Kidney tubule cell (primary cell): ENCODE measurements around the gene DNAI4.
"Not testable (repeated sequence)": the region's sequence is repeated elsewhere in the genome, so short reads cannot be mapped to it uniquely, and the experiment has no call there.

Experiments
- DNase-seq: peaks from one replicate; pipeline ENCODE4 v3.0.0-alpha.2; 2018; ENCODE audit warnings: low spot score

Gene DNAI4

DNA sequence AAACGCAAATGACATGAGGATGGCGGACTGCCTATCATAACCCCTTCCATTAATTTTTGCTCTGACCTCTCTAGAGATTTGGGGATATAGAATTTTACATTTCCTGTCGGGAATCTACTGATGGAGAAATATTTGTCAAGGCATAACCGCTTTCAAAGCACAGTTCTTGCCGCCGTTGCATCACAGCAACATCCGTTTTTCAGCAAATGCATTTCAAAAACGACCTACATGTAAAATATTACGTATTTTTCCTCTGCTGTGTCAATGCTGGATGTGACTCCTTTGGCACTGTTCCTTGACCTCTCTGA, 5.0 kb upstream of the DNAI4 start:
- DNase-seq: no peak

DNA sequence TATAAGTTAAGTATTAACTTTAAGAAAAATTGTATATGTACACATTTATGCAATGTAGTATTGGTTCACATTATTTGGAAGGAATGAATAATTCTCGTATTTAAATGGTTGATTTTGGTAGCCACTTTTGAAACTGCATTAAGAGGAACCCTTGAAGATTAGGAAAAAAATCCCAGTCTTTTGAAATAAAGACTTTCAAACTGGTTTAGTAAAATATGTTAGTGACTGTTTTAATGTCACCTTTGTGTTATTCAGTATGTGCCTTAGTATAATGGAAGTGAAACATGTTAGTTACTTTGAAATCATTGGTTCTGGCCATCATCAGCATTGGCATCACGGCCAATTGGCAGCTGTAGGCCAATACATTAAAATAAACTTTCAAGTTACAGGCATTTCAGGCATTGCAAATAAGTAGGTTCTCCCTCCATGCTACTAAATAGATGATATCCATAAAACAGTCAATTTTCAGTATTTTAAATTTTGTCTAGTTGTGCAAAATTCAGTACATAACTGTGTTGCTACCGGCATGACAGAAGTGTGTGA, 4.6 kb upstream of the DNAI4 start:
- no peak for DNase-seq

- no peak for DNase-seq
Observed at GRCh38 chr1:66927528-66927927, 2.9 kb upstream of the DNAI4 start.

GRCh38 chr1:66925944-66926343, 1.3 kb upstream of the DNAI4 start:
- DNase-seq: peak; percentile 13

DNA sequence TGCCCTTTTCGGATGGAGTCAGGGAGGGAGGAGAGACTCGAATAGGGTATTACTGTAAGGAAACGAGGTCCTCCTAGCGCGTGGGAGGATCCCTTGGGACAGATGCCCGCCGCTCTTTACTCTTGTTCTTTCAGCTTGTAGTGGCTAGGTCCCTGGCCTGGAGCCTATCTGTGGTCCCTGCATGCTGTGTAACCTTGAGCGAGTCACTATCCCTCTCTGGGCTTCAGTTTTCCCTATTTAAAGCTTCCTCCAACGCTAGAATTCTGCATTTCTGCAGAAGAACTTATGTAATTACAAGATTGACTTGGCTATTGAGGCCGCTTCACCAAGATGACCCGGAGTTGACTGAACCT, 878 bp upstream of the DNAI4 start:
- DNase-seq: no peak

DNA sequence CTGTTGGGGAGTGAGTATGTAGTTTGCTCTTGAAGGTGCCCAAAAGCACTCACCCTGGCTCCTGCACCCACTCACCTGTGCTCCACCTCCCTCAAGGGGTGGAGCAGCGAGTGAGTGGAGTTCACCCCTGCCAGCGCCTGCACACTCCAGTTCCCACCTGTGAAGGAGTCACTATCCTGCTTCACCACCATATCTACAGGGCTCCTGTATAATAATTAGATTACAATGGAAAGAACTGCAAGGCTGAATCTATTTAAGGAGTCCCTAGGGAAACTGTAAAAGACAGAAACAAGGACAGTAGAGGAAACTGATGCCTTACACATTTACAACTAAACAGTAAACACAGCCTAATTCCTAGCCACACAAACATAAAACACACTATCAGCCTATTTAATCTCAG, 4.1 kb downstream of the DNAI4 start:
- no peak for DNase-seq

DNA sequence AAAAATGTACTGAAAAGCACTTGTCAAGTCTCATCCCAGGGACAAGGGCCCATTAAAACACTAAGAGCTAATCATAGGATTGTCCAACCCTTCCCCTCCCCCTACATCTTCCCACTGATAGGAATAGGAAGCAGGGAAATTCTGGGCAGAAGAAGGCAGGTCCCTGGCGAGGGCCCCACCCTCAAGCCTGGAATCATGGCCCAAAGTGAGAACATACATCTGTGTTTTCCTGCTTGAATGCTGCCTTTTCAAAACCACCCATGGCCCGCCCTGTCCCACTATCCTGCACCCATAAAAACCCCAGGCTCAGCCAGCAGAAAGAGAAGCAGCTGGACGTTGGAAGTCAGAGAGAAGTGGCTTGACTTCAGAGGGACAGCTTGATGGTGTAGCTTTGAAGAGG, 4.8 kb downstream of the DNAI4 start:
- DNase-seq: no peak

GRCh38 chr1:66919063-66919462, 5.6 kb downstream of the DNAI4 start:
- DNase-seq: no peak

DNA sequence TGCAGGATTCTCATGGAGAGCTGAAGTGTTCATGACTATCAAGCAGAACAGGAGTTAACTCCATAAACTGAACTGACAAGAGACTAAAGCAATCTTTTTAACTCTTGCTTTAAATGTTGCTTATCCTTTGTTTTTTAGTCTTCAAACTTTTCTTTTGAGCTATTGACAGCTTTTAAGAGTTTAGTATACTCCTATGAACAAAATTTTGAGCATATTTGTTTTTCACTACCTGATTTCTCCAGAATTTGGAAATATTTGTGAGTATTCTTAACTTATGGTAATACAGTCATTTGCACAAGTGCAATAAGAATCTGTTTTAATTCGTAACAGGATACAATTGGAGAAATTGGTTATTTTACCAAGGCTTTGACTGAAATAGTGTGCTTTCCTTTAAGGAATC, 7.2 kb downstream of the DNAI4 start:
- no peak for DNase-seq

DNA sequence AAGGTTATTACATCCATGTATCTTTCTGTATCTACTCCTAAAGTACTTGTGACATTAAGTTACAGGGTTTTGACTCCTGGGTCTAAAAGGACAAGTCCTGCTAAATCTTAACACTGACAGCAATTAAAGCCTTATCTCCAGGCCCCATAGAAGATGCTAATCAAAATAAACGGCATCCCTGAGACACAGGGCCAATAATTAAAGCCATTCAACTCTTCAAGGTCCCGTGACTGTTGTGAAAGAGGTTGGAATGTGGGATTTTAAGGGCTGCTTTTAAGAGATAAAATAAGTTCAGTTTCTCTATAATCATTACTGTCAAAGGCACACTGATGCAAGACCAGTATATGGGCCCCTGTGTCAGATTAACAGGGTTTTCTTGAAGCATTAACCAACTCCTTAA, 8.3 kb downstream of the DNAI4 start:
- DNase-seq: no peak

GRCh38 chr1:66915203-66915602, 9.5 kb downstream of the DNAI4 start:
- not testable (repeated sequence) for DNase-seq

DNA sequence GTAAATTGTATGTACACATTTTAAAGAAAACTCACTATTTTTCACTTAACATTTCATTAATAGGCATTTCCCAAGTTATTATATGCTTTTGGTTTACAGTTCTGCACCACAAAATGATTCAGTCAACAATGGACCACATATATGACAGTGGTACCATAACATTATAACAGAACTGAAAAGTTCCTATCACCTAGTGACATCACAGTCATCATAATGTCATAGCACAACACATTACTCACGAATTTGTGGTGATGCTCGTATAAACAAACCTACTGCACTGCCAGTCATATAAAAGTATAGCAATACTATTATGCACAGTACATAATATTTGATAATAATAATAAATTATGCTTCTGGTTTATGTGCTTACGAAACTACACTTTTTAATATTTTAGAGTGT, 30.9 kb downstream of the DNAI4 start:
- no peak for DNase-seq

DNA sequence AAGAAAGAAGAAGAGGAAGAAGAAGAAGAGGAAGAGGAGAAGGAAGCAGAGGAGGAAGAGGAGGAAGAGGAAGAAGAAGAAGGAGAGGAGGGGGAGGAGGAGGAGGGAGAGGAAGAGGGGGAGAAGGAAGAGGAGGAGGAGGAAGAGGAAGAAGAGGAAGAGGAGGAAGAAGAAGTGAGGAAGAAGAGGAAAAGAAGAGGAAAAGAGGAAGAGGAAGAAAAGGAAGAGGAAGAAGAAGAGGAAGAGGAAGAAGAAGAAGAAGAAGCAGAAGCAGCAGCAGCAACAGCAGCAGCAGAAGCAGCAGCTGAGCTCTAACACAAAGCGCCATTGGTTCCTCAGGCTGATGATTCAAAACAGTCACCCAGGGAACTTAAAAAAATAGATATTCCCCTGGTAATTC, 34.0 kb downstream of the DNAI4 start:
- DNase-seq: no peak

DNA sequence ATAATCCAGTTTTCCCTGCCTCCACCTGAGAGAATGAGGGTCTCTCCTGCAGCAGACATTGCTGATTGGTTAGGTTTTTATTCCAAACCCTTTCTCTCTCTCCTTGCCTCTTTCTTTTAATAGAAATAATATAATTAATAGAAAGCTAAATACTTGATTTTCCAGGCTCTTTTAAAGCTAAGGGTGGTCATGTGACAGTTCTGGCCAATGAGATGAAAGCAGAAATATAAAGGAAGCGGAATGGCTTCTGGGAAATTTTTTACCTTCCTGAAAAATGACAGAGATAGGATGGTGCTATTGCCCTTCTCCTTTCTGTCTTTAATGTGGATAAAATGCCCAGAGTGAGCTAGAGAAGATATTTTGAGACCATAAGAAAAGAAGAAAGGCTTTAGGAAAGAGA, 35.6 kb downstream of the DNAI4 start:
- no peak for DNase-seq

GRCh38 chr1:66876664-66877063, 48.0 kb downstream of the DNAI4 start:
- no peak for DNase-seq

DNA sequence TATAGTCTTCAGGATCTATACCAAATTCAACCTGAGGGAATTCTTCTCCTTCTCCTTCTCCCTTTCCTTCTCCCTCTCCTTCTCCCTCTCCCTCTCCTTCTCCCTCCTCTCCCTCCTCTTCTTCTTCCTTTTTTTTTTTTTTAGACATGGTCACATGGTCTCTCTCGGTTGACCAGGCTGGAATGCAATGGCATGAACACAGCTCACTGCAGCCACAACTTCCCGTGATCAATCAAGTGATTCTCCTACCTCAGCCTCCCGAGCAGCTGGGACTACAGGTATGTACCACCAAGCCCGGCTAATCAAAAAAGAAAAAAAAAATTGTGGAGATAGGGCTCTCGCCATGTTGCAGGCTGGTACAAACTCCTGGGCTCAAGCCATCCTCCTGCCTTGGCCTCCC, 51.5 kb downstream of the DNAI4 start:
- DNase-seq: peak; percentile 50

GRCh38 chr1:66872024-66872423, 52.6 kb downstream of the DNAI4 start:
- DNase-seq: not testable (repeated sequence)

DNA sequence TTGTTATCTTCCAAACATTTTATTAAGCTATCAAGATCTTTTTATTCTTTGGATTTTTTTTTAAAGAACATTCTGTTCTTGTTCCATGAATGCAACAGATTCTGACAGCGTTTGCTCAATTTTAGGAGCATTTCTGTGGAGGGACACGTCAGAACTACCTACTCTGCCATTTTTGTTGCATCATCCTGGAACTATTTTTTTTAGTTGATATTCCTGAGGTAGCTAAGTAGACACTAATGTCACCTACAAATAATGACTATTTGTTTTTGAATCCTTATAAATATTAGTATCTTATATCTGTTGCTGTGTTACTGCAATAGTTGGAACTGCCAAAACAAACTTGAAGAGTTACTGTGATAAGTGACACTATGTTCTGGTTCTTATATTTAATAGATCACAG, 57.2 kb downstream of the DNAI4 start:
- no peak for DNase-seq

GRCh38 chr1:66860529-66860928, 64.1 kb downstream of the DNAI4 start:
- DNase-seq: no peak

DNA sequence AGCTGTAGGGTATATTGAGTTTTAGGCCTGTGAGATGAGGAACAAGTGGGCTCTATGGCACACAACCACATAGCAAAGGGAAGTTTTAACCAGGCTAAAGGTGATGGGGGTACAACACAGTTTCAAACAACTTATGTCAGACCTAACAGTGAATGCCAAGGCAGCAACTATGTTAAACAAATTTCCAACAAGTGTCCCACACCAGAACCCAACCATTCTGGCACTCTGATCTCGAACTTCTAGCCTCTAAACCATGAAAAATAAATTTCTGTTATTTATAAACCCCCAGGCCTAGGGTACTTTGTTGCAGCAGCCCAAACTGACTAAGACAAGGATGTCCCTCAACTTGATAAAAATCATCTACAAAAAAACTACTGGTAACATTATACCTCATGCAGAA, 71.3 kb downstream of the DNAI4 start:
- no peak for DNase-seq

DNA sequence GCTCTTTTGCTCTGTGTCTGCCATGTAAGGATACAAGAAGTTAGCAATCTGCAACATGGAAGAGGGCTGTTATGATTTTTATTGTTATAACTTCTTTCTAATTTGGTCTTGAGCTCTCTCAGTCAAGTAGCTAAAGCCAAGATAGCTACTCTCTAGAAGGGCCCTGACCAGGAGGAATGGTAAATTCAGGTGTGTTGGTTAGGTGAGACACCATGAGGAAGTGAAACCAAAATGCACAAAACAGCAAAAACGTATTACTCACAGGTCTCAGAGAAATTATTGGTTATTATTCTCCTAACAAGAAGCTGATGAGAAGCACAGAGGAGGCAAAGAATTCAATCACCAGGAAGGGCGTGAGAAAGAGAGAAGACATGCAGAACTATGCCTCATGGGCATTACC, 71.8 kb downstream of the DNAI4 start:
- peak; percentile 38 for DNase-seq

- no peak for DNase-seq
Observed at GRCh38 chr1:66850989-66851388, 73.7 kb downstream of the DNAI4 start.

GRCh38 chr1:66848193-66848592, 76.5 kb downstream of the DNAI4 start:
- DNase-seq: no peak

- no peak for DNase-seq
Observed at GRCh38 chr1:66840929-66841328, 83.7 kb downstream of the DNAI4 start.

DNA sequence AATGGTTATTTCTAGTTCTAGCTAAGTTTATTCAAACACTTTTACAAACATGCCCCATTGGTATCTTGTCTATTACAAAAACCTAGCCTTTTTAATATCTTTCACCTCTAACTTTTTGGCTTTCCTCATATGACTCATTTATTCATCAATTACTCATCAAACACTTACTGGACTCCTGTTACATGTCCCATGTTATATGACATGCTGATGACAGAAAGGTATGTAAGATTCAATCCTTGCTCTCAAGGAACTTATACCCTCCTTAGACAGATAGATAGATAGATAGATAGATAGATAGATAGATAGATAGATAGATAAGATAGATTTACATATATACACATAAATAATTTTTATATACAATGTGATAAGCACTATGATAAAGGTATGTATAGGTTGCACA, 89.7 kb downstream of the DNAI4 start:
- DNase-seq: peak; percentile 35
